ENCODE results near the gene GPR148.
"Not testable (repeated sequence)": the region's sequence is repeated elsewhere in the genome, so short reads cannot be mapped to it uniquely, and the experiment has no call there.

GPR148 gene

GRCh38 chr2:130726614-130727180 is 2.2 kb upstream of the GPR148 start:
- no peak for DNase-seq (ENCODE audit: low read depth, low spot score)
- TF ChIP-seq CTCF (IDR thresholded peaks at IDR 0.05; ENCODE audit: low read depth, low read length): no peak
- H3K4me3 ChIP-seq (ENCODE audit: low read depth, low read length): peak overlapping the region; percentile 53
- in situ Hi-C loops (cut with HindIII; ENCODE audit: low sequenced_read_pairs): no loop called here

GRCh38 chr2:130727286-130727924 is 1.5 kb upstream of the GPR148 start:
- in situ Hi-C loops (cut with HindIII; ENCODE audit: low sequenced_read_pairs): no loop called here
- TF ChIP-seq CTCF (IDR thresholded peaks at IDR 0.05; ENCODE audit: low read depth, low read length): peak; percentile 1
- H3K4me3 ChIP-seq (ENCODE audit: low read depth, low read length): peak overlapping the region; percentile 53
- peak; percentile 70 for DNase-seq (ENCODE audit: low read depth, low spot score)

- no peak for TF ChIP-seq CTCF (IDR thresholded peaks at IDR 0.05; ENCODE audit: low read depth, low read length)
- in situ Hi-C loops (cut with HindIII; ENCODE audit: low sequenced_read_pairs): no loop called here
- peak; percentile 3 for DNase-seq (ENCODE audit: low read depth, low spot score)
- H3K4me3 ChIP-seq (ENCODE audit: low read depth, low read length): peak overlapping the region; percentile 53
Observed at GRCh38 chr2:130728007-130728454, 839 bp upstream of the GPR148 start.

- in situ Hi-C loops (cut with HindIII; ENCODE audit: low sequenced_read_pairs): no loop called here
- no peak overlapping the region for H3K4me3 ChIP-seq (ENCODE audit: low read depth, low read length)
- DNase-seq (ENCODE audit: low read depth, low spot score): no peak
- TF ChIP-seq CTCF (IDR thresholded peaks at IDR 0.05; ENCODE audit: low read depth, low read length): no peak
Observed at GRCh38 chr2:130729322-130730299, 741 bp downstream of the GPR148 start.

GRCh38 chr2:130732257-130732656 is 3.4 kb downstream of the GPR148 start:
- DNase-seq (ENCODE audit: low read depth, low spot score); in situ Hi-C loops (cut with HindIII; ENCODE audit: low sequenced_read_pairs); H3K4me3 ChIP-seq (ENCODE audit: low read depth, low read length): not testable (repeated sequence)

- no peak for TF ChIP-seq CTCF (IDR thresholded peaks at IDR 0.05; ENCODE audit: low read depth, low read length)
- in situ Hi-C loops (cut with HindIII; ENCODE audit: low sequenced_read_pairs): no loop called here
- no peak overlapping the region for H3K4me3 ChIP-seq (ENCODE audit: low read depth, low read length)
- DNase-seq (ENCODE audit: low read depth, low spot score): no peak
Observed at GRCh38 chr2:130735200-130735599, 6.3 kb downstream of the GPR148 start.
